HG02759 (cell line): ENCODE measurements around the gene IARS1.

Experiments used
- ATAC-seq: cut with Tn5 transposase; IDR thresholded peaks from one replicate; pipeline ENCODE4 v1.9.1; 2021; ENCODE audit warnings: mild to moderate bottlenecking, moderate library complexity; ENCODE audit not compliant: unreplicated experiment

Gene IARS1

GRCh38 chr9:92293452-92294296 is at the start of gene IARS1:
TSS of gene IARS1 (minus strand) at chr9:92293697. CDS start at chr9:92289419, 4,278 bp downstream.
- ATAC-seq, result peak; percentile 98

GRCh38 chr9:92342825-92343488 is 49.5 kb upstream of the IARS1 start:
- ATAC-seq, result no peak

GRCh38 chr9:92341578-92341977 is 48.1 kb upstream of the IARS1 start:
- no peak for ATAC-seq

GRCh38 chr9:92333282-92333634 is 39.8 kb upstream of the IARS1 start:
- no peak for ATAC-seq

GRCh38 chr9:92332577-92333281 is 39.2 kb upstream of the IARS1 start:
- ATAC-seq, result no peak

DNA sequence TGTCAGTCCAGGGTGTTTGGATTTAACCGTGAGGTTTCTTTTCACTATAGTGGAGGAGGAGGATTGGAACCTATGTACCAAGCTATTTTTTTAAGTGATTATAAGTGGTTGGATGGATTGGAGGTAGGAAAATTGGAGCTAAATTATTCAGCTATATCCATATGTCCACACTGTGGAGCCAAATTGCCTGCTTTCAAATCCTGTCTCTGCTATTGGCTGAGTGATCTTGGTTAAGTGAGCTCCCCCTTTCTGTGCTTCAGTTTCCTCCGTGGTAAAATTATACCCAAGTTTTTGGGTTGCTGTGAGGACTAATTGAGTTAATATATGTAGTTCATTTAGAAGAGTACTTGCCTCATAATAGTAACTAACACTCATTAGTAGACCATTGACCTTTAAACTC is 34.7 kb upstream of the IARS1 start:
- ATAC-seq, result no peak

GRCh38 chr9:92327283-92327850 is 33.9 kb upstream of the IARS1 start:
- no peak for ATAC-seq

DNA sequence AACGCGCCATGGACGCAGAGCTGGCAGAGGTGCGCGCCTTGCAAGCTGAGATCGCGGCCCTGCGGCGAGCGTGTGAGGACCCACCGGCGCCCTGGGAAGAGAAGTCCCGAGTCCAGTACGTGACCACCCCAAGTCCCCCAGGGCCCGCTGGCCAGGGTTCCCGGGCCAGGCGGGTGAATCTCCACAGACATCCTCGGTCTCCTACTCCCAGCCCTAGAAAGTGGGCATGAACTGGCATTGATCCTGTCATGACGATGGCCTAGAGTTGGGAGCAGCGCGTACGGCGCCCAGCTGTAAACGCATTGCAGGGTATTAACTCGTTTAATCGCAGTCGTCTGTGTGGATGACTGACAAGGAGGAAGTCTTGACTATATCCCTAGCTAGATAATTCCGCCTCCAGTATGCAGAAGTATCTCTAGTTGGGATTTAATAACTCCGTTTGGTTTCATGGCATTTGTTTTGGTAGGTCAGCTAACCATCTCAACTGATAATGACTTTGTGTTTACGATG is 32.5 kb upstream of the IARS1 start:
- no peak for ATAC-seq

GRCh38 chr9:92325269-92325990 is 31.9 kb upstream of the IARS1 start, which contains the start of the genes CENPP and NOL8:
TSS of gene CENPP (plus strand) at chr9:92325953.
TSS of gene NOL8 (minus strand) at chr9:92325350. CDS start at chr9:92324161, 1,189 bp downstream.
- ATAC-seq, result peak; percentile 95

- ATAC-seq, result peak; percentile 10
These were observed 31.4 kb upstream of the IARS1 start for GRCh38 chr9:92324889-92325268.

DNA sequence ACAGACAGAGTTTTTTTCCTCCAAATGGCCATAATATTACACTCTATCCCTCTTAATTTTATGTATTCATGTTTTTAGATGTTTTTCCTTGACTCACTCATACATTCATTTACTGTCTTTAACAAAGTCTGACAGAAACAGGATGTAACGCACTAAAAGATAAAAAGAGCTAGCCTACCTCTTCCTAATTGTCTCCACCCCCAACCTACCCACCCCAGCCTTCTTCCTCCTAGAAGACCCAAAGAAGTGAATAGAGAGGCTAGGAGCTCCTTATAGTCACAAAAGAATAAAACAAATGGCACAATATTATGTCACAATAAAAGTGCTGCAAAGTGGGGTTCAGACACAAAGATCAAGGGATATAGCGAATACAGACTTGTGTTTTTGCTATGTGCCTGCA is 30.9 kb upstream of the IARS1 start:
- no peak for ATAC-seq

GRCh38 chr9:92315456-92315855 is 22.0 kb upstream of the IARS1 start:
- ATAC-seq, result no peak

DNA sequence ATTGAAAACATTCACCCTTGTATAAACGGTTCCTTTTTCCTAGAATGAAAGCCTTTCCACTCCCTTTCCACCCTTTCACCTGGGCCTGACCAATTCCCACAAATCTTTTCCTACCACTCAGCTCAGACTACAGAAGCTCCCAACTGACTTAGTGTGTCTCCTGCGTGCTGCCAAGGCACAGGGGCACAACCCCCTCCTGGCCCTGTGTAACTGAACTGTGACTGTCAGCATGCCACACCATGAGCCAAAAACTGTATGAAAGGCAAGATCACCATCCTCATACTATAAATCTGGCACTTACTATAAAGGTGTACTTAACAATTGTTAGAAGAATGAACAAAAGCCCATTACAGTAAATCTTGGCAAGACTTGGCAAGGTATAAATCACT is 20.1 kb upstream of the IARS1 start:
- ATAC-seq, result no peak

DNA sequence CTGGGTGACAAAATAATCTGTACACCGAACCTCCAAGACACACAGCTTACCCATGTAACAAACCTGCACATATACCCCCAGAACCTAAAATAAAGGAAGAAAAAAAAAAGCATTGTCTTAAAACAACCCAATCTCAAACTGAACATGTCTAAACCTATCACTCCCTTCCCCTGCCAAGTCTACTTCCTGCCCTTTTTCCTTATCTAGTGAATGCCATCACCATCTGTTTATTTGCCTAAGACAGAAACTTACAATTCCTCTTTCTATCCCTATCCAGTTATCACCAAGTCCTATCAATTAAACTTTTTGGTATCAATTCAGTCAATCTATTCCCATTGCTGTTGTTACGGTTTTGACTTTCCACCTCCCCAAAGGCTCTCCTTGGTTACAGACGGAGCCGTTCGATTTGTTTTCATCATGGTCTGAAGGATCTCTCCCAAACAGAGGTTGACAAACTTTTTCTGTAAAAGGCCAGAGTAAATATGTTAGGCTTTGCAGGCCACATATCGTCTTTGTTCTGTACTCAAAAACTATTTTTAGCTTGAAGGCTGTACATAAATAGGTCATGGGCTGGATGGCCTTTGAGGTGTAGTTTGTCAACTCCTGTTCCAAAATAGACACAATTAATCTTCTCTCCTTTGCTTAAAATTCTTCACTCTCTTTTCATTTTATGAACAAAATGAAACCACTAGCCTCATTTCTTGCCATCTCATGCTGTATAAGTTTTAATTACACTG is 19.6 kb upstream of the IARS1 start:
- ATAC-seq, result no peak

DNA sequence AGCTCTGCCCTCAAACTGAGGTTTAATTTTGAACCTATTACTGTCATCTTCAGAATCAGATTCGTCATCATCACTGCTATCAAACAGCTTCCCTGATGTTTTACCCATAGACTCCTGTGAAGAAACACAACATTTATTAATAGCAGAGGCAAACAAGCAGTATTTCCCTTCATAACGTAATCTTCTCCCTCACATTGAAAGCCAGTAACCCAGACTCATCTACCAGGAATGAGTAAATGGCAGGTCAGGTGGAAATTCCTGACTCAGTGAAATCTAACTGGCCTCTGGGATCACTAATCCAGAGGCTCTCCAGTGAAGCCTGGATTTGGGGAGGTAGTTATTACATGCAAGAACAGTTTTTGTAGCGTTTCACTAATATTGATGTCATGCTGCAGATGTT is 17.1 kb upstream of the IARS1 start:
- no peak for ATAC-seq

- ATAC-seq, result no peak
These were observed 15.4 kb upstream of the IARS1 start for GRCh38 chr9:92308893-92309292.

- ATAC-seq, result no peak
These were observed 7.4 kb upstream of the IARS1 start for GRCh38 chr9:92300936-92301335.

DNA sequence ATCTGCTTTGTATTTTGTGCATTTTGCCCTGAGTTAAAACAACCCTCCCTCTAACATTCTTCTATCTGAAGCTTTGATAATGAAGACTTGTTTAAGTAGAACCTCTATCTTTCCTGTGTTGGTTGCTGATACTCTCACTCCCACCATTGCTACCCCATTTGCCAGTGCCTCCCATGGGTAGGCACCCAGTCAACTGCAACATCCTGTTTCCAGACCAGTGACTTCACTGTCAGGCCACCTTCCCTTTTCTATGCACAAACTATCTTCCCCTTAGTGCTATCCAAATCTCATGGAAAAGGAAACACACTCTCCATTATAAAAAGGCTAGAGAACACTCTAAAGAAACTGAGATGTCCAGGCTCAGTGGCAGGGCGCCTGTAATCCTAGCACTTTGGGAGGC is 5.6 kb upstream of the IARS1 start:
- ATAC-seq, result peak; percentile 58

GRCh38 chr9:92298036-92298435 is 4.5 kb upstream of the IARS1 start:
- ATAC-seq, result no peak

DNA sequence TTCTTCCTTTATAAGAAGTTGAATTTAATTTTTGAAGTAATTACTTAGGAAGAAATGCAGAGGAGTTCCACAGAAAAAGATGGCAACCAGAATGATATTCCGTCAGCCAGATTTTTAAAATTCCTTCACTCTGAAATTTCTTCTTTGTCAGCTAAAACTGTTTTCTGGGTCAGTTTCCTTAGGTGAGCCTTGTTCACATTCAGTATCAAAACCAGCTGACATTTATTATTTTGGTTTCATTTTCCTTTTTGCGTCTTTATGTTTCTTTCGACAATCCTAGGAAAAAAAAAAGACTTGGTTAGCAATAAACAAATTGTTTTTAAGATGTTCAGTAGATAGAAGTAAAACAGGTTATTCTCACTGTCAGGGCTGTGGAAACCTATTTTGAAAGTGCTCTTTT is 4.1 kb upstream of the IARS1 start:
- no peak for ATAC-seq
